HG02610 (cell line): ENCODE results near the gene MSN.

Experiments used
- ATAC-seq: cut with Tn5 transposase; IDR thresholded peaks from one replicate; pipeline ENCODE4 v1.9.1; 2021; ENCODE audit warnings: mild to moderate bottlenecking, moderate library complexity; ENCODE audit not compliant: unreplicated experiment

The MSN gene

GRCh38 chrX:65671966-65672365, 4.5 kb downstream of the MSN start:
- no peak for ATAC-seq

- no peak for ATAC-seq
These were observed 6.4 kb downstream of the MSN start for GRCh38 chrX:65673857-65674203.

- no peak for ATAC-seq
These were observed 6.9 kb downstream of the MSN start for GRCh38 chrX:65674204-65674893.

- ATAC-seq, result no peak
These were observed 10.6 kb downstream of the MSN start for GRCh38 chrX:65677954-65678469.

- no peak for ATAC-seq
These were observed 11.7 kb downstream of the MSN start for GRCh38 chrX:65679071-65679540.

GRCh38 chrX:65681810-65682209, 14.4 kb downstream of the MSN start:
- ATAC-seq, result no peak

- no peak for ATAC-seq
These were observed 17.7 kb downstream of the MSN start for GRCh38 chrX:65685112-65685511.

GRCh38 chrX:65686236-65686635, 18.8 kb downstream of the MSN start:
- no peak for ATAC-seq

GRCh38 chrX:65687367-65687766, 19.9 kb downstream of the MSN start:
- ATAC-seq, result no peak

- ATAC-seq, result peak; percentile 83
These were observed 21.0 kb downstream of the MSN start for GRCh38 chrX:65688403-65688871.

GRCh38 chrX:65689377-65689776, 21.9 kb downstream of the MSN start:
- ATAC-seq, result no peak

GRCh38 chrX:65690057-65690855, 22.8 kb downstream of the MSN start:
- ATAC-seq, result no peak

- ATAC-seq, result no peak
These were observed 28.5 kb downstream of the MSN start for GRCh38 chrX:65695849-65696449.

- ATAC-seq, result no peak
These were observed 29.2 kb downstream of the MSN start for GRCh38 chrX:65696613-65697012.

- no peak for ATAC-seq
These were observed 29.8 kb downstream of the MSN start for GRCh38 chrX:65697211-65697641.

- peak; percentile 55 for ATAC-seq
These were observed 30.7 kb downstream of the MSN start for GRCh38 chrX:65697915-65698796.

- ATAC-seq, result peak; percentile 38
These were observed 35.5 kb downstream of the MSN start for GRCh38 chrX:65702956-65703355.

GRCh38 chrX:65705439-65705838, 38.0 kb downstream of the MSN start:
- ATAC-seq, result no peak

GRCh38 chrX:65706041-65706828, 38.8 kb downstream of the MSN start:
- peak; percentile 56 for ATAC-seq

GRCh38 chrX:65707151-65707550, 39.7 kb downstream of the MSN start:
- ATAC-seq, result no peak
